ENCODE measurements around the gene NTRK2. TPM values are rescaled to one million over a fixed set of nuclear protein-coding genes. Genes with fewer than 3 reads are reported as not detected.

The NTRK2 gene
- total RNA-seq, 2 donors from 2014 or later, result 11.9 to 30.1 TPM

DNA sequence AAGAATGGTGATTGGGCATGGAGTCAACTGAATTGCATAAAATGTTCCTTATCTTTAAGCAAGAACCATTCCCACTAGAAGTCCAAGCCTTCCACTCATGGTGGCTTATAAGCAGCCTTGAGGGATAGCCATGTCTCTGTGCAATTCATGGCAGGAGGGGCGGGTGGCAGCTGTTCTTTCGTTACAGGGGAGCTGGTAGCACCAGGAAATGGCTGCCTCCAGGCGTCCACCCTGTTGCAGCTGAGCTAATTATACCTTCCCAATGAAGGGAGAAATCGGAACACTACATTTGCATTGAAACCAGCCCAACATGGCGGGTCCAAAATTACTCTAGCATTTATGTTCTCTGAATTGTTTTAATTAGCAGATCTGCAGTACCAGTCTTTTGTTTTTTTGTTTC, 289.8 kb downstream of the NTRK2 start:
- Histone ChIP-seq H3K36me3 (no peaks in the 10 kb centered on the region), H3K9me3 (no peaks in the 10 kb centered on the region), H3K4me1 (no peaks in the 10 kb centered on the region), H3K27me3 (no peaks in the 10 kb centered on the region), H3K27ac (no peak overlapping the region), H3K4me3 (no peak overlapping the region)
- DNase-seq (ENCODE audit: low spot score), result no peak
- TF ChIP-seq, protein P1, sequence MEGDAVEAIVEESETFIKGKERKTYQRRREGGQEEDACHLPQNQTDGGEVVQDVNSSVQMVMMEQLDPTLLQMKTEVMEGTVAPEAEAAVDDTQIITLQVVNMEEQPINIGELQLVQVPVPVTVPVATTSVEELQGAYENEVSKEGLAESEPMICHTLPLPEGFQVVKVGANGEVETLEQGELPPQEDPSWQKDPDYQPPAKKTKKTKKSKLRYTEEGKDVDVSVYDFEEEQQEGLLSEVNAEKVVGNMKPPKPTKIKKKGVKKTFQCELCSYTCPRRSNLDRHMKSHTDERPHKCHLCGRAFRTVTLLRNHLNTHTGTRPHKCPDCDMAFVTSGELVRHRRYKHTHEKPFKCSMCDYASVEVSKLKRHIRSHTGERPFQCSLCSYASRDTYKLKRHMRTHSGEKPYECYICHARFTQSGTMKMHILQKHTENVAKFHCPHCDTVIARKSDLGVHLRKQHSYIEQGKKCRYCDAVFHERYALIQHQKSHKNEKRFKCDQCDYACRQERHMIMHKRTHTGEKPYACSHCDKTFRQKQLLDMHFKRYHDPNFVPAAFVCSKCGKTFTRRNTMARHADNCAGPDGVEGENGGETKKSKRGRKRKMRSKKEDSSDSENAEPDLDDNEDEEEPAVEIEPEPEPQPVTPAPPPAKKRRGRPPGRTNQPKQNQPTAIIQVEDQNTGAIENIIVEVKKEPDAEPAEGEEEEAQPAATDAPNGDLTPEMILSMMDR (IDR thresholded peaks at IDR 0.05), result no peak

DNA sequence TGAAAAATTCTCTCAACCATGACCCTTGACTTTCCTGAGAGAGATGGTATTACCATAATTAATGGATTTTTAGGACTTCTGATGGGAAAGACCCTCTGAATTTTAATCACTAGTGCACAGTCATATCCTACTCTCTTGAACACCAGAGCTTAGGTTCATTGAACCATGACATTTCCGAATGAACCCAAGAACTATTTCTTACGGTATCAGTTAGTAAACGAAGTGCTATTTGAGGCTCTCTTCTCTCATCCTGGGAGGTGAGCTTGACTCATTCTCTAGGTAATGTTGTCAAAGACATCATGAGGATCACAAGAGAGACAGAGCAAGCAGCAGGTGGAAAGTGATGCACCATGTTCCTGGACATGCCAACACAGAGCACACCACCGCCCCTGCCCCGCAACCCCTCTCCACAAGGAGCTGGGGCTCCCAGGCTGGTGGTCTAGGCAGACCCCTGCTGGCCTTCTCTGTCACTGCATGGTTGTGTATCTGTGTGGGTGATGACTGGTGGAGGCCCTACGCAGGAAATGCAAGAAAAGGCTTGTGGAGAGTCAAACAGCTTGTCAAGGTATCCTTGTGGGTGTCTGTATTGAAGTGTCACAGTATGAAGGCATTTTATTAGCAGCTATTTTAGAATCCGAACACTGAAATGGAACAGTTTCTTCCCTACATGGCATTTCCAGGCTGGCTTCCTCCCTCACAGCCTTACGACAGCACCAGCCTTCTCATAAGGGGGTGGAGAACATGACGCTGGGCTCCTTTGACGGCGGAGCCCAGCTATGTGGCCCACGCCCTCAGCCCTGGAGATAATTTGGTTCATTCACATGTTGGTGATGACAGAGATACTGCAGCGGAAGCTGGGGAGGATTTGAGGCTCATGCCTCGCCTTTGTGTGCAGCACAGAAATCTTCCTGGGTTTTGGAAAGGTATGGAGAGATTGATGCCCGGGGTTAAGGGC, 297.6 kb downstream of the NTRK2 start:
- TF ChIP-seq, protein P1 (IDR thresholded peaks at IDR 0.05), result peak in 1 of 2 donors; percentile 10
- no peak for DNase-seq (ENCODE audit: low spot score)
- Histone ChIP-seq H3K27me3 (no peaks in the 10 kb centered on the region), H3K27ac (no peak overlapping the region), H3K9me3 (no peaks in the 10 kb centered on the region), H3K4me1 (no peaks in the 10 kb centered on the region), H3K36me3 (no peaks in the 10 kb centered on the region), H3K4me3 (no peak overlapping the region)

DNA sequence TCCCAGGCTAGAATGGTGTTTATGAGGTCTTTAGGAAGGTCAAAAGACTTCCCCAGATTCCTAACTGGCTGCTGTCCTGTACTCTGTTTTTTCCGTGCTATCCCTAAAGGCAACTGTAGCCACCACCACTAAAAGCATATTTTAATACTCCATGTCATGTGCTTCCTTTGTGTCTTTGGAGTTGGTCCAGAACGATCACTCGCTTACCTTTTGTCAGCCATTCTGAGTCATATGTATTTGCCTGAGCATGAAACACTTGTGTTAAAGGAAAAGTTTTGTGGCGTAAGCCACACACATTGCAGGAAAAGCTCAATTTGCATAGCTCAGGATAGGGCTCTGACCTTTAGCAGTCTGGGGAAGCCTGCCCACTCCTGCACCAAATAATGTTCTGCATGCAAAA, 299.6 kb downstream of the NTRK2 start:
- no peaks in the 10 kb centered on the region for H3K27me3 ChIP-seq
- DNase-seq (ENCODE audit: low spot score), result no peak
- no peaks in the 10 kb centered on the region for H3K9me3 ChIP-seq
- no peaks in the 10 kb centered on the region for H3K4me1 ChIP-seq
- no peaks in the 10 kb centered on the region for H3K36me3 ChIP-seq
- no peak overlapping the region for H3K27ac ChIP-seq
- H3K4me3 ChIP-seq, result no peak overlapping the region
- TF ChIP-seq, protein P1 (IDR thresholded peaks at IDR 0.05), result no peak

DNA sequence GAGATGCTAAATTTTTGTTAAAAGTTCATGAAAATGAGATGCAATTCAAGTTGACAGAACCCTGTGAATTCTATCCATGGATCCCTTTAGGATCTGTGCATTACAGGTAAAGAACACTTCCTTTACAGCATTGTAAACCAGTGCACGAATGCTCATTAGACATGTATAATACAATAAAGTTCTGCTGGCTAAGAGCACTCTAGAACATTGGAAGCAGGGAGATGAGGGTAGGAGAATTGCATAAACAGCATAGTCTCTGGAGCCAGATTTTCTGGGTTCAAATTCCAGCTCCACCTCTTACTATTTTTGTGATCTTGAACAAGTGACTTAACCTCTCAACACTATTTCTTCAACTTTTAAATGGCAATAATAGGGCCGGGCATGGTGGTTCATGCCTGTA, 300.2 kb downstream of the NTRK2 start:
- H3K4me3 ChIP-seq, result no peak overlapping the region
- H3K4me1 ChIP-seq, result no peaks in the 10 kb centered on the region
- H3K27ac ChIP-seq, result no peak overlapping the region
- DNase-seq (ENCODE audit: low spot score), result no peak
- H3K36me3 ChIP-seq, result no peaks in the 10 kb centered on the region
- no peaks in the 10 kb centered on the region for H3K9me3 ChIP-seq
- no peaks in the 10 kb centered on the region for H3K27me3 ChIP-seq
- TF ChIP-seq, protein P1 (IDR thresholded peaks at IDR 0.05), result no peak

DNA sequence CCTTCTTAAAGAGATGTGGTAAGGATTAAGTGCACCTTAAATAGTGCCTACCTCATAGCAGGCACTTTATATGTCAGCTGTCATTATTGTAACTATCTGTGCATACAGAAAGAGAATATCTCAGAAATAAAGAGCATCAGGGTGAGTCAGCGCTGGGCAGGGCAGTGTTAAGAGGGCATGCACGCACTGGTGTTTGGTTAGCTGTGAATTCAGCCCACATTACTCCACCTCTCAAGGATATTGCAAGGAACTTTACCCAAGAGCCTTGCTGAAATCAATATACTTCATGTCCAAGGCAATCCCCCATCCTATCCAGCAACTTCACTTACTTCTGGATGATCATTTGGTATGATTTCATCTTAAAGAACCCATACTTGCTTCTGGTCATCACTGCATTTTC, 300.9 kb downstream of the NTRK2 start:
- no peaks in the 10 kb centered on the region for H3K36me3 ChIP-seq
- H3K4me3 ChIP-seq, result no peak overlapping the region
- H3K4me1 ChIP-seq, result no peaks in the 10 kb centered on the region
- no peaks in the 10 kb centered on the region for H3K27me3 ChIP-seq
- TF ChIP-seq, protein P1 (IDR thresholded peaks at IDR 0.05), result no peak
- H3K9me3 ChIP-seq, result no peaks in the 10 kb centered on the region
- DNase-seq (ENCODE audit: low spot score), result no peak
- H3K27ac ChIP-seq, result no peak overlapping the region
